Fibroblast of the aortic adventitia (primary cell): ENCODE results near the gene BMP3. TPM values are rescaled to one million over a fixed set of nuclear protein-coding genes. Genes with fewer than 3 reads are reported as not detected.
A peak's percentile ranks its signal among the peaks of the same experiment; 100 is the strongest.

Source experiments
- DNase-seq: peaks from one replicate; pipeline ENCODE4 v3.0.0-alpha.2; 2010; ENCODE audit warnings: low read depth
- H3K4me3 ChIP-seq: 2 replicates; pipeline ENCODE4 v1.5.1; 2011; ENCODE audit warnings: low read depth, mild to moderate bottlenecking, control low read depth, low read length, moderate library complexity
- CTCF ChIP-seq: IDR thresholded peaks from 2 replicates; pipeline ENCODE4 v1.5.1; 2011; ENCODE audit warnings: mild to moderate bottlenecking, low read length, control low read depth, inconsistent platforms; ENCODE audit not compliant: insufficient read depth
- total RNA-seq: library from RNA; depleted of rRNA; stranded (reverse); fragments of >200 nt; gene quantifications from 2 replicates; pipeline ENCODE4 v1.2.3, GENCODE V29; 2012; ENCODE audit warnings: low replicate concordance

BMP3 gene
- total RNA-seq, 1 donor, result 0.18 TPM

GRCh38 chr4:81031796-81032551, 1.5 kb downstream of the BMP3 start:
- no peak for DNase-seq
- no peak overlapping the region for H3K4me3 ChIP-seq
- TF ChIP-seq CTCF, result no peak

GRCh38 chr4:81032771-81033684, 2.5 kb downstream of the BMP3 start:
- H3K4me3 ChIP-seq, result no peak overlapping the region
- no peak for DNase-seq
- TF ChIP-seq CTCF, result no peak

GRCh38 chr4:81038636-81039350, 8.3 kb downstream of the BMP3 start:
- TF ChIP-seq CTCF, result no peak
- no peak overlapping the region for H3K4me3 ChIP-seq
- DNase-seq, result no peak

- TF ChIP-seq CTCF, result no peak
- DNase-seq, result peak; percentile 11
- H3K4me3 ChIP-seq, result no peak overlapping the region
These were observed 9.0 kb downstream of the BMP3 start for GRCh38 chr4:81039351-81039972.

- TF ChIP-seq CTCF, result peak; percentile 76
- DNase-seq, result peak; percentile 63
- H3K4me3 ChIP-seq, result no peak overlapping the region
These were observed 9.6 kb downstream of the BMP3 start for GRCh38 chr4:81040012-81040659.
